GM23338 (cell line): ENCODE results near the gene CDKL1.

Source experiments
- CTCF ChIP-seq, 2 experiments: fragments of 200-600 bp in 1 of 2; sonication (generic) in 1 of 2; conservative IDR thresholded peaks; 2 replicates each; pipeline versions ENCODE4 v1.5.1 to v1.6.1; 2016 to 2017; ENCODE audit warnings: antibody characterized with exemption in 2 of 2, low read depth in 2 of 2, mild to moderate bottlenecking in 2 of 2, moderate library complexity in 1 of 2
- EZH2 ChIP-seq: fragments of 200-600 bp; sonication (generic); IDR thresholded peaks from one replicate; pipeline ENCODE4 v1.8.0; 2017; ENCODE audit warnings: antibody characterized with exemption, mild to moderate bottlenecking, low read depth; ENCODE audit not compliant: unreplicated experiment

- TF ChIP-seq EZH2 (no peak), CTCF (conservative IDR thresholded peaks at IDR 0.05; ENCODE audit: low read depth in 2 of 2) (no peak)
Measured at GRCh38 chr14:50421499-50421898, 24.8 kb upstream of the CDKL1 start.
